ENCODE measurements around the gene XRCC6.

GRCh38 chr22:41578818-41579217 lies 42.3 kb upstream of the XRCC6 start:
- no peak for TF ChIP-seq CTCF (IDR thresholded peaks at IDR 0.05)
- no peak for TF ChIP-seq POLR2A (IDR thresholded peaks at IDR 0.05)
- TF ChIP-seq EP300 (IDR thresholded peaks at IDR 0.05): no peak
